Hematopoietic multipotent progenitor cell treated with erythropoietin and hydrocortisone succinate and interleukin-3 and kit ligand, for 15 days (in vitro differentiated cells): ENCODE measurements around the gene SNX12.

Experiments
- DNase-seq: peaks from one replicate; pipeline ENCODE4 v3.0.0-alpha.2; 2015; ENCODE audit warnings: low spot score

SNX12 gene

DNA sequence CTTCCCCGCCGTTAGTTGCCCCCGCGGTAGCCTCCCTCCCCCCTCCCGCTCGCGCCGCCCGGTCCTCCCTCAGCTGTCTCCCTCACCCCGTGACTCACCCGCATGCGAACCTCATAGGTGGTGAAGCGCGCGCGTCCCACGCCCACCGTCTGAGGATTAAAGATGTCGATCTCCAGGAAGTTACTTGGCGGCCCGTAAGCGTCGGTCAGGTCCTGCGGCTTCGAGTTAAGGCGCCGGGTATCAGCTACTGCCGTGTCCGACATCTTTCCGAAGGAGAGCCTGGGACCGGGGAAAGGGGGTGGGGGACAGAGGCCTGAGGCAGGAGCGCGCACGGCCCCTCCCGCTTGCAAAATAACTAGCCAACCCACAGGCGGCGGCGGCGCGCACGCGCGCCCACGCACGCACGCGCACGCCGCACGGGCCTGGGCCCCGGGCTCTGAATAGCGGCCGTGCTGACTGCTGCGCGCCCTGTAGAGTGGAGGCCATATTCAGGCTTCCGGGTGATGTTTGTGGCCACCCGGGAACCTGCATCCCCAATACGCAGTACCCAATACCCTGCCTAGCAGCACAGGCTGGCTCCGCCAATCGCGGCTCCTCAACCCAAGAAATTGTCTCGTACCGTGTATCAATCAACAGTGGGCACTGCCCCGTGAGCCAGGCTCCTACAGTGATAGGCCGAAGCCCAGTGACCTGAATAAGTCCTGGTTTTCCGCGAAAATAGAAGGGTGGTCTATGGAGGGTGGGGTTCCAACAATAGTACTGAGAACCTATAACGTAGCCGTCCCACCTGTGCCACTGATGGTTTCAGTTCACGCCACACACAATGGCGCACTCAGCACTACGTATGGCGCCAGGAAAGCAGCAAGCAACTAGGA, at the start of gene SNX12:
Gene SNX12 (minus strand): TSS at position 291 of the 875 bp plus-strand sequence. CDS start 28 bp downstream, at position 263.
- peak; percentile 83 for DNase-seq

DNA sequence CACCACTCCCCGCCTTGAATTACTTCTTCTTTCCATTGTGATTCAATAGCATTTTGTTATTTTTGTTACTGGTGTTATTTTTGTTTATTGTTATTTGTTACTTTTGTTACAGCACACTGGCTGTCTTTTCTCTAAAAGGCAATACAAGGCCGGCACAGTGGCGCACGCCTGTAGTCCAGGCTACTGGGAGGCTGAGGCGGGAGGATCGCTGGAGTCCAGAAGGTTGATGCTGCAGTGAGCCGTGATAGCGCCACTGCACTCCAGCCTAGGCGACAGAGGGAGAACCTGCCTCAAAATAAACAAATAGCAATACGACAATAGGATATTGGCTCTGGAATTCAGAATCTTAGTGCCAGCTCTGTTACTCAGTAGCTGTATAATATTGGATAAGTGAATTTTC, 49.2 kb upstream of the SNX12 start:
- DNase-seq, result no peak

DNA sequence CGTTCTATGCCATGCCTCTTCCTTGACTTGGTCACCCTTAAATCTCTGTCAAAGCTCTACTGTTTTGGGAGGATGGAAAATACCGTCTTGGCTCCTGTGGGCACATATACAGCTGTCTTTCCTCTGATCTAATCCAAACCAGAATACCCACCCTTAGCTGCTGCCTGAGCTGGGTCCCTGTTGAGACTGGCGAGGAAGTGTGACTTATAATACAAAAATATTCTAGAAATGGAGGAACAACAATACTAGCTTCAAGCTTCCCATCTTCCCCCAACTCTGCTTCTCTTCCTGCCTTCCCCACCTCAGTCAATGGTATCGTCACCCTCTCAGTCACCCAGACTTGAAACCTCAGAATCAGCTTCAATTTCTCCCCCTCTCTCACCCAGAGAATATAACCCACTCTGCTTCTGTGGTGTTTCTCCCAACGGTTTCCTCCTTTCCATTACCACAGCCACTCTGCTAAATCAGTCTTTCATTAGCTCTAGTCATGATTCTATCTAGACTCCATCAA, 43.8 kb upstream of the SNX12 start:
- DNase-seq, result no peak

DNA sequence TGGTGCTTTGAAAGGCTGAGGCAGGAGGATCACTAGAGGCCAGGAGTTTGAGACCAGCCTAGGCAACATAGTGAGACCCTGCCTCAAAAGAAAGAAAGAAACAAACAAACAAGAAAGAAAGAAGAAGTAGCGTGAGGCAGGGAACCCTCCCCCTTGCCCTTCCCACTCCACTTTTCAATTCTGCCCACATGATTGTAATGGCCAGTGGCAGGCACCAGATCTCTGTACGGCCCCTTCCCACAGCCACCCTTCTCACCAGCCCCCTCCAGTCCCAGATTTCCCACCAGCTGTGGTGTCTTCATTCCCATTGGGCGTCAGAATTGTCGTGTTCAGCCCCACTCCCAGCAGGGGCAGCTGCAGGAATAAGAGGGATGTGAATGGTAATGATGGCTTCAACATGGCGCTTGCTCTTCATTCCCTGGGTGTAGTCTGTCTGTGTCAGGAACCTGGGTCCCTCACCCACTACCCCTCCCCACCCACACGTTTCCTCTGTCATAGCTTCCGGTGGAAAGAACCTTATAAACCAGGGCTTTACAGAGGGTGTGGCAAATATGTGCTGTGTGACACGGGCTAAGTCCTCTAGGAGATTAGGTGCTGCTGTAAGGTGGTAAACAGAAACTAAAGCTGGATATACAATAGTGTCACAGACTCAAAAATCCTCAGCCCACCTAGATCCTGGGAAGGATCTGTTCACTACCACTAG, 43.2 kb upstream of the SNX12 start, which contains the start of gene IL2RG:
Gene IL2RG (minus strand): TSS at position 437 of the 703 bp plus-strand sequence. CDS start 38 bp downstream, at position 399.
- no peak for DNase-seq

DNA sequence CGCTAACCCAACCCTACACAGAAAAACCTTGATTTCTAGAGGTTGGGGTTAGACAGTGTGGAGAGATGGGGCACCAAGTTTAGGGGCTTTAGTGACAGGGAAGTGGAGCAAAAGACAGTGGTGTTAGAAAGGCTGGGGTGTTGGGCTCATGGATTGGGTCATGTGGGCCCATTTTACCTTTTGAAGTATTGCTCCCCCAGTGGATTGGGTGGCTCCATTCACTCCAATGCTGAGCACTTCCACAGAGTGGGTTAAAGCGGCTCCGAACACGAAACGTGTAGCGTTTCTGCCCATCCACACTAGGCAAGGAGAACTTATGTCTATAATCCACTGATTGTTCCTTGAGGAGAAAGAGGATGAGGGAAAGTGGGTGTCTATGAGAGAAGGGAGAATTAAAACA, 40.9 kb upstream of the SNX12 start:
- no peak for DNase-seq

DNA sequence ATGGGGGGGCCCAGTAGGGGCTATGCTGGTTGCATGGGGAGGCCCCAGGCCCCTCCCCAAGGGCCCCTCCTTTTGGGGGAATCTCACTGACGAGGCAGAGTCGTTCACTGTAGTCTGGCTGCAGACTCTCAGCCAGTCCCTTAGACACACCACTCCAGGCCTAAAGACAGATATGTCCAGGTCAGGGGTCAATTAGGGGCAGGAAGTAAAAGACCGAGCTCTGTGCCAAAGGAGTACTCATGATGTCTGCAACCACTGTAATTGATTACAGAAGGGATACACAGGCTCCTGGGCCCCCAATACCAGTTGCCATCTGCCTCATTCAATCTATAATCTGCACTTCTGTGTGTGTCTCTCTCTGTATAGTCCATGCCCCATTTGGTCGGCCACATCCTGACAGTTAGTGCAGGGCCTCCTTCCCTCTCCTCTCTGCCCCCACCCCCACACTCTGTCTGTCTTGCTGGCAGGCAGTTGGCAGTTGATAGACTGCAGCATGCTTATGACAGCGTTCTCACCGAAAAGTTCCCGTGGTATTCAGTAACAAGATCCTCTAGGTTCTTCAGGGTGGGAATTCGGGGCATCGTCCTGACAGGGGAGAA, 39.7 kb upstream of the SNX12 start:
- DNase-seq, result no peak

DNA sequence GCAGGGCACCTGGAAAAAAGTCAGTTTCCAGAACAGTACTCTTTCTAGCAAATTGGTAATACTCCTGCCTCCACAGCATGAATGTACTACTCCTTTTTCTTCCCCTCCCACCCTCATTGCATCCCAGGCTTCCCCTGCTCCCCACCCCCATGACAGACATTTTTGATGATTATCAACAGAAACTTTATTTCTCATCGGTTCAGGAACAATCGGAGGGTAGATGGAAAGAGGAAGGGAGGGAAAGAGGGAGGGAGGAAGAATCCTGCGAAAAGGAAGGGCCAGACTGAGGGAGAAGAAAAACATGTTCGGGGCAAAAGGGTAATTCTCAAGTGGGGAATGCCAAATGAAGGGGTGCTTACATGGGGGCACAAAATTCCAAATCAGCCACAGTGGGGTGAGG, 39.1 kb upstream of the SNX12 start:
- no peak for DNase-seq

DNA sequence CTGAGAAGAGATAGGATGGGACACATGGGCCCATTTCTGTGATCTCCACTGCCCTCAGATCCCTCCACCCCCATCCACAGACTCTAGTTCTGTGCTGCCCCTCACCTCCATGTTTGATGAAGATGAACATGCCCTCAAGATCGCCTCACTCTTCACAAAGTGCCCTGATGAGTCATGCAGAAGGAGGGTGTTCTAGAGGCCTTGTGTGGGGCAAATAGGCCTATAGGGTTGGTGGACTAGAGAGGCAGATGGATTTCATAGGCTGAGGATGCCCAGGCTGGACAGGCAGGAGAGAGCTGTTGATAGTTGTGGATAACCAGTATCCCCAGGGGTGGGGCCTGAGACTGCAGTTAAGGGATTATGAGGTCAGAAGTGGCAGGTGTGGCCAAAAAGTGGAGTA, 38.3 kb upstream of the SNX12 start, which contains the start of gene CXorf65:
Gene CXorf65 (minus strand): TSS at position 314 of the 400 bp plus-strand sequence. CDS start 184 bp downstream, at position 130.
- DNase-seq, result no peak

DNA sequence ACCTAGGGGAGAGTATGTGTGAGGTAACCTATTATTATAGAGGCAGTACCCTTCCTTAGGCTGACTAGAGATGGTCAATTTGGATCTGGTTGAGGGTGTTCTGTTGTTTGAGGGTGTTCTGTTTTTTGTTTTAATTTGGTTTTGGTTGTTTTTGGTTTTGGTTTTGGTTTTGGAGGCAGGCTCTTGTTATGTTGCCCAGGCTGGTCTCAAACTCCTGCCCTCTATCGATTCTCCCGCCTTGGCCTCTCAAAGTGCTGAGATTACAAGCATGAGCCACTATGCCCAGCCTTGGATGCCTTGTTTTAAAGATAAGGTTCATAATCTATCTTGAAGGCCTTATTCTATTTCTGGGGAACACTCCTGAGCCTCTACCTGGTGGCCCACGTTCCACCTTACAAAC, 37.5 kb upstream of the SNX12 start:
- no peak for DNase-seq

DNA sequence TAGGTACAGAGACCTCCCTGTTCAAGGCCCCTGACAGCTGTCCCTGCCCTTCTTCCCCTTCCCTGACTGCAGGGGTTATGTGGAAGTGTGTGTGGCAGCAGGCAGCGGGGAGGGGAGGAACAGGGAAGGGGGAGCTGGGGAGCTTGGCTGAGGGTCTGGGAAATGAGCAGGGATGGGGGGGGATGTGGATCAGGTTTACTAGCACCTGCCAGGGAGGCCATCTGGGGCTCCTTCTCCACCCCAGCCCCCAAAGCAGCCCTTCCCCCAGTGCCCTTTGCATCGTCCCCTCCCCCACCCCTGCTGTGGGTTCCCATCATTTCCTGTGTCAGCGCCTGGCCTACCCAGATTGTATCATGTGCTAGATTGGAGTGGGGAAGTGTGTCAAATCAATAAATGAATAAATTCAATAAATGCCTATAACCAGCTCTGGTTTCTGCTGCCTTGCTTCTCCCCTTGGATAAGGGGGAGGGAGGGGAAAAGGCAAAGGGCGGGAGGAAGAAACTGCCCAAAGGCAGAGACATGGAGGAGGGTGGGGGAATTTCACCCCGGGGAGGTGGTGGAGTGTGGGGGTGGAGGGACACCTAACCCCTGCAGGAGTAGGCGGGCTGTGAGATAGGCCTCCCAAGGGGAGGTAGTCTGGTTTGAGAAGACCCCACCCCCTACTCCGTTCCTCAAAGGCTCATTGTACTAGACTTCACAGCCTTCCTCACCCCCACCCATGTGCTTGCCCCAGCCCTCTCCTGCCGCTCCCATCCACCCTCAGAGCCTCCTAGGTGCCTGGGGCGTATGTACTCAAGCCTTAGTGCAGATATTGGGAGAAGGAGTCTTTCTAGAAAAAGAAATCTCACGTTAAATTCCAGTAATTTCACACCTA, 35.2 kb upstream of the SNX12 start:
- DNase-seq, result no peak

DNA sequence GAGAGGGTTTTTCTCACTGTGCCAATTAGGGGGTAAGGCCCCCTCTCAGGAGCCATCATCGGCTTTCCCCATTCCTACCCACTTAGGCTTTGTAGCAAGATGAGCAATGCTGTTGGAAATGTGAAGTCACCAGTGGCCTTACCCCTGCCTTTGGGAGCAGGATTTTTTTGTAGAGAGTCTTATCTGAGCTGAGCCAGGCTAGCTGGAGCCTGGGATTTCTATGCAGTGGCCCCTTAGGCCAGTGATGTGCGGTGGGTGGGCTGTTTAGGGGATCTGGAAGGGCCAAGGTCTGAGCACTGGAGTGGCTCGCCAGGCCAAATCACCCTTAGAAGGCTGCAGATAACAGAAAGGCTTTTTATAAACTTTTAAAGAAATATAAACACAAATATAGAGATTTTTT, 34.2 kb upstream of the SNX12 start:
- no peak for DNase-seq

DNA sequence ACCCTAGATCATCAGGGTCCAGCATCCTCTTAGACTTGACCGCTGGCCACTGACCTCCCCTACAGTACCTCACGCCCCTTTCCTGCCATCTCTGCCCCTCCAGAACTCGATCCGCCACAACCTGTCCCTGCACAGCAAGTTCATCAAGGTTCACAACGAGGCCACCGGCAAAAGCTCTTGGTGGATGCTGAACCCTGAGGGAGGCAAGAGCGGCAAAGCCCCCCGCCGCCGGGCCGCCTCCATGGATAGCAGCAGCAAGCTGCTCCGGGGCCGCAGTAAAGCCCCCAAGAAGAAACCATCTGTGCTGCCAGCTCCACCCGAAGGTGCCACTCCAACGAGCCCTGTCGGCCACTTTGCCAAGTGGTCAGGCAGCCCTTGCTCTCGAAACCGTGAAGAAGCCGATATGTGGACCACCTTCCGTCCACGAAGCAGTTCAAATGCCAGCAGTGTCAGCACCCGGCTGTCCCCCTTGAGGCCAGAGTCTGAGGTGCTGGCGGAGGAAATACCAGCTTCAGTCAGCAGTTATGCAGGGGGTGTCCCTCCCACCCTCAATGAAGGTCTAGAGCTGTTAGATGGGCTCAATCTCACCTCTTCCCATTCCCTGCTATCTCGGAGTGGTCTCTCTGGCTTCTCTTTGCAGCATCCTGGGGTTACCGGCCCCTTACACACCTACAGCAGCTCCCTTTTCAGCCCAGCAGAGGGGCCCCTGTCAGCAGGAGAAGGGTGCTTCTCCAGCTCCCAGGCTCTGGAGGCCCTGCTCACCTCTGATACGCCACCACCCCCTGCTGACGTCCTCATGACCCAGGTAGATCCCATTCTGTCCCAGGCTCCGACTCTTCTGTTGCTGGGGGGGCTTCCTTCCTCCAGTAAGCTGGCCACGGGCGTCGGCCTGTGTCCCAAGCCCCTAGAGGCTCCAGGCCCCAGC, 32.7 kb upstream of the SNX12 start:
- DNase-seq, result no peak

DNA sequence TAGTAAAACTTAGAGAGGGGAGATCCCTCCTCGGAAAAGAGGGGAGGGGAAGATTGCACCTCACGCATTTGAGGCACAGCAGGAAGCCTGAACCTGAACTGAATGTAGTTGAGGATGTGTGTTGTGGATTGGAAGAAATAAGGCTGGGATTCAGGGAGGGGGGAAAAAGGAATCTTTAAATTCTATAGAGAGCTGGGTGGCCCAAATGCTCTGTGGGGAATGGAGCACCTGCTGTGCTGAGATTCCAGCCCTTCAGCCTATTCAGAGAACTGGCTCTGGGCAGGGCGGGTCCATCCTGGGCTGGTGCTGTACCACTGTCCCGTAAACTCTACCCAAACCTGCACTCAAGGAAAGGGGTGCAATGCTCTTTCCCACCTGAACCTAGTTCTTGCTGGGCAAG, 31.6 kb upstream of the SNX12 start:
- DNase-seq, result no peak

DNA sequence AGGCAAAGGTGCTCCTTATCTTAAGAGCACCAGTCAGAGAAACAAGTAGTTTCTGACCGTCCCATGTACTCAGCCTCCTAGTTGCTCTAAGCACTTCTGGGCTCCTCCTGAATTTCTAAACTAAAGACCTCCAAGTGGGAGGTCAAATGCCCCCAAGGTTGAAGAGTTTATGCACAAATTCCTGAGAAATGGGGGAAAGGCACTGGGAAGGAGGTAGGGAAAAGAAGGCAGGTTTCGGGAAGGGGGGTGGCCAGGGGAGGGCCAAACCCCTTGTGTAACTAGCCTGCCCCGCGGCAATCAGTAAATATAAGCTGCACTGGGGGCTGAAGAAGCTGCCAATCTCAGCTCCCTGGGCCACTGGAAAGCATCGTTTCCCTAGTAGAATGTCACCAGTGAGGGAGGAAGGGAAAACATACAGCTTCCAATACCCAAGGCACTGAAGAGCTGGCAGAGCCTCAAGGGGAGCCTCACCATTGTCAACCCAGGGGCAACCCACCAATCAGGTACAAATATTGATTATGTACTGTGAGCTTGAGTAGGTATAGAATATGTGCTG, 30.9 kb upstream of the SNX12 start:
- DNase-seq, result no peak

DNA sequence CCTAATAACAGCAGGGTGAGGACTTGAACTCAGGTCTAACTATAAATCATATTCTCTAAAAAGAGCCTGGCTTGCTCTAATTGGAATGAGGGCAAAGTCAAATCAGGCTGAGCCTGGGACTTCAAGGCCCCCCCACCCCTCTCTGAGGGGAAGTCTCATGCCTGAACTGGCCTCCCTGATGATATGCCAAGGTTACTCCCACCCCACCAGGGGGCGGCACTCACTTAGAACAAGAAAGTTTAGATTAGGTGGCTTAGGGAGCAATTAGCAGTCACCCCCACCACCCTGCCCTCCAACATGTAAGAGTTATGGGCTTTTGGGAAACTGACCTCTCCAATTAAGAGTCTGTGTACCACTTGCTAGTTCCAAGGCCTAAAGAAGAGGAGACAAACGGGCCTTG, 30.2 kb upstream of the SNX12 start:
- DNase-seq, result peak; percentile 75

DNA sequence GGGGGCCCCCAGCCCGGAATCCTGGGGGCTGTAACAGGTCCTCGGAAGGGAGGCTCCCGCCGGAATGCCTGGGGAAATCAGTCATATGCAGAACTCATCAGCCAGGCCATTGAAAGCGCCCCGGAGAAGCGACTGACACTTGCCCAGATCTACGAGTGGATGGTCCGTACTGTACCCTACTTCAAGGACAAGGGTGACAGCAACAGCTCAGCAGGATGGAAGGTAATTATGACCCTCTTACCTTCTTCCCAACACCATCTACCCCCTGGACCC, 28.6 kb upstream of the SNX12 start:
- DNase-seq, result no peak

DNA sequence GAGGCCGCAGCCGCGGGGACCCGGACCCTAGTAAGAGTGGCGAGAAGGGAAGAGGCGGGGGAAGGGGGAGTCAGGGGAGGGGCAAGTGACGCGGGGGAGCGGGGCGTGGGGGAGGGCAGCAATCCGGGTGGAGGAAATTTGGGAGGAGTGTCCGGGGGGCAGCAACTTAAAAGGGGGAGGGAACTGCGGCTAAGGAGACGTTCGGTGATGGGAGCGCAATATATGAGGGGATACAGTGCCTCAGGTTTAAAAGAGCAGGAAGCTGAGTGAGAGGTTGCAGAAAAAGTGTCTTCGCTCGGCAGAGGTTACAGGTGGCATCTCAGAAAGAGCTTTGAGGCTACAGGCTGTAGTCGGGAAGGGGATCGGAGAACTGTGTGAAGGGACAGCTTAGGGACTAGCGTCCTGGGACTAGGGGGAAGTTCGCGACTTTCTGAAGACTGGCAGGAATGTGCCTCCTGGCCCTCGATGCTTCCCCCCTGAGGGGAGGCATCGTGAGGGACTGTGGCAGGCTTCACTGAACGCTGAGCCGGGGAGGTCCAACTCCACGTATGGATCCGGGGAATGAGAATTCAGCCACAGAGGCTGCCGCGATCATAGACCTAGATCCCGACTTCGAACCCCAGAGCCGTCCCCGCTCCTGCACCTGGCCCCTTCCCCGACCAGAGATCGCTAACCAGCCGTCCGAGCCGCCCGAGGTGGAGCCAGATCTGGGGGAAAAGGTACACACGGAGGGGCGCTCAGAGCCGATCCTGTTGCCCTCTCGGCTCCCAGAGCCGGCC, 28.0 kb upstream of the SNX12 start:
- DNase-seq, result peak; percentile 62

DNA sequence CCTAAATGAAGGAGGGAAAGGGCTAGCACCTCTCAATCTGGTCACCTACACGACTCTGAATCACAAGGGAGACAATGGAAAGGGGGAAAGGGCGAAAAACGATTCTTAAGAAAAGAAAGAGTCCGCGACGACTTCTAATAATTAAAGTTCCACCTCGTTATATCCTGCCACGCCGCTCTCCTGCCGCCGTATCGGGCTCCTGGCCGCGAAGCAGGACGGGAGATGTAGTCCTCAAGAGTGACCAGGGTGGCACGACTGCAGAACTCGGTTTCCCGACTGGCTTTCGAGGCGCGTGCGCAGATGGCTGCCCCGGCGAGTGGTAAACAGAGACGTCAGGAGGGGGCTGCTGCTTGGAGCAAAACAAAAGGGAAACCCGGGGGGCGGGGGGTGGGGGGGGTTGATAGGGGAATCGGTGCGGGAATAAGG, 27.4 kb upstream of the SNX12 start, which contains the start of gene FOXO4:
Gene FOXO4 (plus strand): TSS at position 297 of the 426 bp plus-strand sequence. CDS start 678 bp downstream, outside the sequence.
- DNase-seq, result peak; percentile 88

DNA sequence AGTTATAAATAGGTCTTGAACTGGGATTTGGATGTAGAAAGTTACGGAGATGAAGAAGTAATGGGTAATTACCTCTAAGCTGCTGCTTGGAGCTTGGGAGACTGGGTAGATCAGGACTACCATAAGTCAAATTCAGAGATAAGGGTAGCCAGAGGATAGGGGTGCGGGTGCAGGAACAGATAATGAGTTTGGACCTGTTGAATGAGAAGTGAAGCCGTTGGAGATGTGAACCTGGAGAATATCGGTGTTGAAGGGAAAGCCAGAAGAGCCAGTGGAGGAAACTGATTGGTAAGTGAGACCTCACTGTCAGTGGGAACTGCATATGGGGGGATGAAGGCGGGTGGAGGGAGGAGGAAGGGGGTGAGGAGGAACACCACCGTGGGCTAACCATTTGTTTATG, 26.9 kb upstream of the SNX12 start:
- DNase-seq, result no peak
